Heart left ventricle (tissue), 16 donors: Measurements from ENCODE around the gene IRAK1BP1. TPM values are rescaled to one million over a fixed set of nuclear protein-coding genes. Genes with fewer than 3 reads are reported as not detected.

Experiments used
- ATAC-seq, 4 donors: fragments of 200-7000 bp; cut with Tn5 transposase; one replicate each; pipeline ENCODE4 v1.9.1; 2020 to 2022; ENCODE audit warnings: moderate library complexity in 4 of 4, mild to moderate bottlenecking in 3 of 4, moderate number of reproducible peaks in 1 of 4
- DNase-seq, 5 donors: peaks; one replicate each; pipeline ENCODE4 v3.0.0-alpha.2; 2020
- H3K27ac ChIP-seq, 12 donors: fragments of 200-600 bp; sonication (generic) in 4 of 12; one replicate each; pipeline versions ENCODE4 v1.5.0 to v1.8.0; 2016 to 2022; ENCODE audit warnings: mild to moderate bottlenecking in 2 of 12
- H3K27me3 ChIP-seq, 9 donors: fragments of 200-600 bp; sonication (generic) in 2 of 9; one replicate each; pipeline versions ENCODE4 v1.5.1 to v1.8.0; 2016 to 2022; ENCODE audit warnings: mild to moderate bottlenecking in 3 of 9
- H3K36me3 ChIP-seq, 9 donors: fragments of 200-600 bp; sonication (generic) in 2 of 9; one replicate each; pipeline versions ENCODE4 v1.5.0 to v1.8.0; 2018 to 2022; ENCODE audit warnings: mild to moderate bottlenecking in 2 of 9
- H3K4me1 ChIP-seq, 12 donors: fragments of 200-600 bp; sonication (generic) in 4 of 12; one replicate each; pipeline versions ENCODE4 v1.5.0 to v1.8.0; 2016 to 2022; ENCODE audit warnings: mild to moderate bottlenecking in 3 of 12
- H3K4me3 ChIP-seq, 12 donors: fragments of 200-600 bp; sonication (generic) in 4 of 12; one replicate each; pipeline versions ENCODE4 v1.5.0 to v1.8.0; 2017 to 2022; ENCODE audit warnings: mild to moderate bottlenecking in 9 of 12, moderate library complexity in 4 of 12
- H3K9me3 ChIP-seq, 12 donors: fragments of 200-600 bp; sonication (generic) in 4 of 12; one replicate each; pipeline versions ENCODE4 v1.5.0 to v1.8.0; 2016 to 2022; ENCODE audit warnings: mild to moderate bottlenecking in 1 of 12
- POLR2A ChIP-seq, 2 donors: fragments of 450-650 bp; IDR thresholded peaks; one replicate each; pipeline ENCODE4 v1.6.1; 2017; ENCODE audit warnings: antibody characterized with exemption in 2 of 2, mild to moderate bottlenecking in 2 of 2, moderate library complexity in 2 of 2
- WGBS, 4 donors: extraction: QIAGEN DNeasy Blood & Tissue Kit in 2 of 4; methylation state at CpG; one replicate each; pipeline versions ENCODE4 v1.1.5 to v1.1.7; 2013 to 2018; 5-methylcytosine and 5-hydroxymethylcytosine counted together
- intact Hi-C, 10 donors: fragments of 100-400 bp; cut with DNase I; formaldehyde crosslinking; loops; one replicate each; pipeline versions ENCODE4 v1.11.1 to v1.14.2; 2022
- polyA plus RNA-seq, 2 donors: library from polyadenylated mRNA; stranded (reverse); fragments of 200-250 nt; gene quantifications; one replicate each; pipeline ENCODE4 v1.2.3, GENCODE V29; 2013
- total RNA-seq, 9 donors: library from RNA; depleted of rRNA in 2 of 9; stranded (reverse); fragments of >200 nt in 2 of 9; fragmentation: NEBNext Ultra II Directional in 3 of 9; extraction: Animal tissue kit (Norgen Biotek cat#: 25700) in 3 of 9; gene quantifications; one replicate each; pipeline versions ENCODE4 v1.1.0 to v1.2.4, GENCODE V29; 2016 to 2023
- TF ChIP-seq, protein P1 (sequence below), 12 donors: fragments of 200-600 bp; sonication (generic) in 4 of 12; IDR thresholded peaks; one replicate each; pipeline versions ENCODE4 v1.5.0 to v1.8.0; 2018 to 2022; ENCODE audit warnings: antibody characterized with exemption in 12 of 12, mild to moderate bottlenecking in 5 of 12
- donor health status: ischemic (EF 13 %, LVEDD 7.1; RV severe dilation, severe dysfunction).
- donor health status: healthy with polysubstance abuse.
- donor health status: DM: no; HTN: yes; CAD: no.
- donor health status: DM: no; HTN: no; CAD: no.
- donor health status: ischemic (EF 25% LVEDD 6.9; RV normal size, moderate dysfunction).
- donor health status: ischemic (EF 25% LVEDD 5.7; RV mildly dilated, moderate dysfunction).
- donor health status: healthy.
- donor health status: DM: yes; HTN: yes; CAD: no.
- donor health status: ischemic (EF 35%, LVEDD 5.7; RV mildly dilated, moderate dysfunction).
- donor health status: nonischemic (EF 11% LVEDD 7.7; RV severe dilation, severe dysfunction).
- donor health status: DM: yes; HTN: yes; CAD: no.
- donor health status: PGD.
- donor health status: ischemic (EF 29% LVEDD 5.4; RV normal size, mild dysfunction).
- donor health status: nonischemic (EF 23%, LVEDD 6.1; RV moderate dilation, normal function).

The IRAK1BP1 gene
- total and polyA plus RNA-seq, 11 donors = 1.9 to 5.4 (median 3.2) TPM

DNA sequence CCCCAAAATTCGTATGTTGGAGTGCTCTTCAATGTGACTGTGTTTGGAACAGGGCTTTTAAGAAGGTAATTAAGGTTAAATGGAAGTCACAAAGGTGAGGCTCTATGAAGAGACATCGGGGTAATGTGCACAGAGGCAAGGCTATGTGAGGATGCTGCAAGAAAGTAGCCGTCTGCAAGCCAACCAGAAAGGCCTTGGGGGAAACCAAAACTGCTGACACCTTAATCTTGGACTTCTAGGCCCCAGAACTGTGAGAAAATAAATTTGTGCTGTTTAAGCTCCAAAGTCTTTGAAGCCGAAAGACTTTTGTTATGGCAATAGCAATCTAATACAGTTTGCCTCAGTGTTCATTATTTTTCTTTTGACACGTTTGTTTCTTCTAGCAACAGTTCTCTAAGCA is 2.4 kb upstream of the IRAK1BP1 start:
- Histone ChIP-seq H3K9me3 (no peaks in the 10 kb centered on the region), H3K36me3 (no peaks in the 10 kb centered on the region), H3K4me3 (no peak overlapping the region), H3K4me1 (peaks cover 0 to 16% (median 6%) of the 10 kb centered on the region in 12 donors), H3K27ac (no peak overlapping the region), H3K27me3 (no peaks in the 10 kb centered on the region)
- DNase-seq (no peak), ATAC-seq (no peak)
- 92 to 98% (median 92%) methylated on average over 5 of the region's 5 CpGs for WGBS, 4 donors
- no peak for TF ChIP-seq POLR2A (IDR thresholded peaks at IDR 0.05)
- TF ChIP-seq, protein P1, sequence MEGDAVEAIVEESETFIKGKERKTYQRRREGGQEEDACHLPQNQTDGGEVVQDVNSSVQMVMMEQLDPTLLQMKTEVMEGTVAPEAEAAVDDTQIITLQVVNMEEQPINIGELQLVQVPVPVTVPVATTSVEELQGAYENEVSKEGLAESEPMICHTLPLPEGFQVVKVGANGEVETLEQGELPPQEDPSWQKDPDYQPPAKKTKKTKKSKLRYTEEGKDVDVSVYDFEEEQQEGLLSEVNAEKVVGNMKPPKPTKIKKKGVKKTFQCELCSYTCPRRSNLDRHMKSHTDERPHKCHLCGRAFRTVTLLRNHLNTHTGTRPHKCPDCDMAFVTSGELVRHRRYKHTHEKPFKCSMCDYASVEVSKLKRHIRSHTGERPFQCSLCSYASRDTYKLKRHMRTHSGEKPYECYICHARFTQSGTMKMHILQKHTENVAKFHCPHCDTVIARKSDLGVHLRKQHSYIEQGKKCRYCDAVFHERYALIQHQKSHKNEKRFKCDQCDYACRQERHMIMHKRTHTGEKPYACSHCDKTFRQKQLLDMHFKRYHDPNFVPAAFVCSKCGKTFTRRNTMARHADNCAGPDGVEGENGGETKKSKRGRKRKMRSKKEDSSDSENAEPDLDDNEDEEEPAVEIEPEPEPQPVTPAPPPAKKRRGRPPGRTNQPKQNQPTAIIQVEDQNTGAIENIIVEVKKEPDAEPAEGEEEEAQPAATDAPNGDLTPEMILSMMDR (IDR thresholded peaks at IDR 0.05) = no peak
- intact Hi-C loops = no loop called here

DNA sequence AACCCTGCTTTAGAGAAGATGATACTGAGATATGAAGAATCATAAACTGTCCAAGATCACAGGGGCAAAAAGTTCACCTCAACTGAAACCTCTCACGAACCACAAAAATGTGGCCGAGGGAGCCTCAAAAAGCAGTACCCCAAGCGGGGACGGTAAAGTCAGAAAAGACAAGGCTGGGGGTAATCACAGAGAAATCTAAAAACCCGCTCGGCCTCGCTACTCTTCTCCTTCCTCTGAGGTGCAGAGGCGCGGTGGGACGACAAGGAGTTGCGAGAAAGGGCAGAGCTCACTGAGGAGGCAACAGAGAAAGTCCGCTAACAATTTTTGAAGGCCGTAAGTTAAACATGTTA is 356 bp upstream of the IRAK1BP1 start:
- intact Hi-C loops = no loop called here

DNA sequence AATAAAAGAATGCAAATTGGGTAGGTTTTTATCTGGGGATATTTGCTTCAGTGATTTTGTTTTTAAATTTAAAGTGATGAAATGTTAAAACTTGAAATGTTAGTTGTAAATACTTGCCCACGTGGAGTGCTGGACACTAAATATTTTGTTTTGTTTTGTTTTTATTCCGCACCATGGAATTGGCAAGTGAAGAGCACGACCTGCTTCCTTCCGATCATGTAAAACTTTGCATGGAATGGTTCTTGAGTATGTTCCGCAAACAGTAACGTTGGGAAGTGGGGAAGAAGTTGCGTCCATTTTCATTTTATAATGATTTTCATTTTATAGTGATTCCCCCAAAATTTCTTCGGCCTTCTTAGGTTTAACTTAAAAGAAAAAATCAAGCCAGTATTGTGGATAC is 765 bp downstream of the IRAK1BP1 start:
- DNase-seq = no peak
- TF ChIP-seq, protein P1 (IDR thresholded peaks at IDR 0.05) = no peak
- TF ChIP-seq POLR2A (IDR thresholded peaks at IDR 0.05) = no peak
- WGBS, 4 donors = 25 to 32% (median 26%) methylated on average over 8 of the region's 8 CpGs

More for the DNA sequence above, 356 bp upstream of the IRAK1BP1 start:
- peaks cover 0 to 16% (median 6%) of the 10 kb centered on the region in 12 donors for H3K4me1 ChIP-seq
- no peaks in the 10 kb centered on the region for H3K9me3 ChIP-seq
- peak overlapping the region in 11 of 12 donors; percentile 17 to 76 (median 65) for H3K27ac ChIP-seq
- TF ChIP-seq, protein P1 (IDR thresholded peaks at IDR 0.05) = no peak
- no peak for TF ChIP-seq POLR2A (IDR thresholded peaks at IDR 0.05)
- H3K27me3 ChIP-seq = no peaks in the 10 kb centered on the region
- peaks cover 0 to 8% (median 0%) of the 10 kb centered on the region in 9 donors for H3K36me3 ChIP-seq
- DNase-seq (no peak), ATAC-seq (peak; percentile 38 to 66 (median 64))
- WGBS, 4 donors = 1 to 3% (median 2%) methylated on average over 13 of the region's 13 CpGs
- H3K4me3 ChIP-seq = peak overlapping the region; percentile 65 to 100 (median 88)

DNA sequence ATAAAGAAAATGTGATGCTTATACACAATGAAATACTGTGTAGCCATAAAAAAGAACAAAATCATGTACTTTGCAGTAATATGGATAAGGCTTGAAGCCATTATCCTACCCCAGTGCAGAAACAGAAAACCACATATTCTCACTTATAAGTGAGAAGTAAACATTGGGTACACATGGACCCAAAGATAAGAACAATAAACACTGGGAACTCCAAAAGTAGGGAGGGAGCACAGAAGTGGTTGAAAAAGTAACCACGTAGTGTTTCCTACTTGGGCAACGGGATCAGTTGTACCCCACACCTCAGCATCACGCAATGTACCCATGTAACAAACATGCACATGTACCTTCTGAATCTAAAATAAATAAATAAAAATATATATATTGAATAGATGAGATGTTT is 8.2 kb downstream of the IRAK1BP1 start:
- H3K27me3 ChIP-seq = no peaks in the 10 kb centered on the region
- H3K9me3 ChIP-seq = peaks cover 0 to 9% (median 0%) of the 10 kb centered on the region in 12 donors
- H3K27ac ChIP-seq = no peak overlapping the region
- no peaks in the 10 kb centered on the region for H3K4me1 ChIP-seq
- H3K4me3 ChIP-seq = no peak overlapping the region
- ATAC-seq (no peak), DNase-seq (no peak)
- 94 to 98% (median 98%) methylated on average over 3 of the region's 3 CpGs for WGBS, 4 donors
- TF ChIP-seq, protein P1 (IDR thresholded peaks at IDR 0.05) = no peak
- no peak for TF ChIP-seq POLR2A (IDR thresholded peaks at IDR 0.05)
- peaks cover 0 to 23% (median 6%) of the 10 kb centered on the region in 9 donors for H3K36me3 ChIP-seq
- intact Hi-C loops = no loop called here

More for the DNA sequence above, 765 bp downstream of the IRAK1BP1 start:
- Histone ChIP-seq H3K27me3 (no peaks in the 10 kb centered on the region), H3K36me3 (peaks cover 0 to 8% (median 0%) of the 10 kb centered on the region in 9 donors), H3K4me3 (peak overlapping the region; percentile 65 to 100 (median 88)), H3K9me3 (no peaks in the 10 kb centered on the region), H3K27ac (peak overlapping the region in 3 of 12 donors; percentile 45 to 65 (median 65)), H3K4me1 (peaks cover 0 to 16% (median 6%) of the 10 kb centered on the region in 12 donors)
- no peak for ATAC-seq
- intact Hi-C loops = no loop called here
